HG03520 (cell line): Measurements from ENCODE around the gene MIS12.

Experiments
- ATAC-seq: cut with Tn5 transposase; IDR thresholded peaks from one replicate; pipeline ENCODE4 v1.9.1; 2021; ENCODE audit warnings: mild to moderate bottlenecking, moderate library complexity; ENCODE audit not compliant: unreplicated experiment

MIS12 gene

DNA sequence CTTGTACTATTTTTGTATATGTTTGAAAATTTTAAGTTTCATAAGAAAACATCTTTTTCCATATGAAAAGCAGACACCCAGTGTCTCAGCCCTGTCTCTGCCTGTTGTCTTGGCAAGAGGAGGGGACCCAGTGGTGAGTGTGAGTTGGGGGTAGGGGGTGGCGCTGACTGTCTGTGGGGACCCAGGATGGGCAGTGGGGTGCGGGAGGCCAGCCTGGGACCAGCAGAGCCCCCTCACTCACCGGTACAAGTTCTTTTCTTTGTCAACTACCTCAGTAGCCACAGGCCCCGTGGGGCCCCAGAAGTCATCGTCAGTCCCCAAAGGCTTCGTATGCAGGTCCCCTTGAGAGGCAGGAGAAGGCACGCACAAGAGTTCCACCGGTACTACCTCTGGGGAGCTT, 46.2 kb downstream of the MIS12 start:
- ATAC-seq = no peak

DNA sequence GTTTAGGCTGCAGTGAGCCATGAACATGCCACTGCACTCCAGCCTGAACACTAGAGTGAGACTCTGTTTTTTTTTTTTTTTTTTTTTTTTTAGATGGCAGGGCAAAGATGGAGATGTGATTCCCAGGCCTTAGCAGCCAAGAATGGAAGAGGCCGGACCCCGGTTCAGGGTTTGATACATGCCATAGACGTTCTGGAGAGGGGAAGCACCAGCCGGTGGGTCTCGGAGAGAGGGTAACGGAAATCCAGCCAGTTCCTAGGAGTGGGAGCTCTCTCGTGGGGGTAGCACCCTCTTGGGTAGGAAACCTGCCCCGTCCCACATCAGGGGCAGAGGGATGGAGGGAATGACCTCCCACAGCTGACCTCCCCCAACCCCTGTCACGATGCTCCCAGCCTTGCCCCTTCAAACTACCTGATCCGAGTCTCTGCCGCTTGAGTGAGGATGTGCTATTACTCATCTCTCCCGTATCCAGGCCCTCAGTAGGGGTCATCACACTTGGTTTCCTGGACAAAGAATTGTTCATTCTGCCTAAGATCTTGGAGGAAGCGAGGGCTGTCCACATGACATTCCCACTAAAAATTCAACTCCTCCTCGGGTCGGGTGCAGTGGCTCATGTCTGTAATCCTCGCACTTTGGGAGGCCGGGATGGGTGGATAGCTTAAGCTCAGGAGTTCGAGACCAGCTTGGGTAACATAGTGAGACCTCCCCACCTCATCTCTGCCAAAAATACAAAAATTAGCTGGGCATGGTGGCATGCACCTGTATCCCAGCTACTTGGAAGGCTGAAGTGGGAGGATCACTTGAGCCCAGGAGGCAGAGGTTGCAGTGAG, 47.3 kb downstream of the MIS12 start:
- no peak for ATAC-seq

DNA sequence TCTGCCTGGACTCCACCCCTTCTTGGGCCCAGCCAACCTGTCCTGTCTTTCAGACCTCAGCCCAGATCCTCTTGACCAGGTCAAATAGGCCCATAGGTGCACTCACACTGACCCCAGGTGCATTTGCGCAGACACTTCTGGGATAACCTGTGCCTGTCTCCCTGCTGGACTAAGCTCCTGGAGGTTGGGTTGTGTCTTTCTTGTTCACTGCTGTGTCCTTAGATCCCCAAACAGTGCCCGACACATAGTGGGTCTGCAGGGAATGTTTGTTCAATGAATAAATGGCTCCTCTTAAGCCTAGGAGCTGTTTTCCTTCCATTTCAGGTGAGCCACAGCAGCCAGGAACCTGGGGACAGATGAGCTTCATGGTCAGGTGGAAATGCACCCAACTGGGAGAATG, 49.1 kb downstream of the MIS12 start:
- ATAC-seq = no peak

DNA sequence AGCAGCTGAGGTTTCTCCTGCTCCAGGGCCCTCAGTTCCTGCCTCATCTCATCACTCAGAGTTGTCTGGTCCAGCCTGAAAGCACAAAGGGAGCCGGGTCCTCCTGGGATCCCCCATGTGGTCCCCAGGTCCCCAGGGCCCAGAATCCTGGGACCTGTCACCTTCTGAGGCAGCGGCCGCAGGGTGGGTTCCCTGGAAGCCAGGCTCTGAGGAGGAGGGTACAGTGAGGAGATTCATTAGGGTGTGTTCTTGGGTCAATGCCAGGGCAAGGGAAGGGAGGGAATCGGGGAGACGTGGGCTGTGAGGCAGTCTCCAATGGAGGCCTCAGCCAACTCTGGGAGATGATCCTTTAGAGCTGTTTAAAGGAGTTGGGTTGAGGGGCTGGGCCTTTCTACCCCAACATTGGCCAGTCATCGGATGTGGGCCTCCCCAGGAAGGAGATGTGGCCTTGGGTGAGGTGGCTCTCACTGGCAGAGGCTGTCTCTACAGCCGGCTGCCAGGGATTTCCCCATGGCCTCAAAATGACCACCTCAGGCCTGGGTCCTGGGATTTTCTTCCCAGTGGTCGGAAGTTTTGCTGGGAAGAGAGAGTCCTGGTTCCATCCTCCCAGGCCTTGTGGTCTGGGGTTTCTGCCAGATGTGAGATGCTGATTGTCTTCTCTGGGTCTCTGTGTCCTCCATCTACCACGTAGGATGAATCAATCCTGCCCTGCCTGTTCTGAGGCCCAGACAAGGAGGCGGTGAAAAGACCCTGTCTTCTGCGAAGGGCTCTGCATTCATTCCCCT, 50.7 kb downstream of the MIS12 start:
- ATAC-seq = no peak

DNA sequence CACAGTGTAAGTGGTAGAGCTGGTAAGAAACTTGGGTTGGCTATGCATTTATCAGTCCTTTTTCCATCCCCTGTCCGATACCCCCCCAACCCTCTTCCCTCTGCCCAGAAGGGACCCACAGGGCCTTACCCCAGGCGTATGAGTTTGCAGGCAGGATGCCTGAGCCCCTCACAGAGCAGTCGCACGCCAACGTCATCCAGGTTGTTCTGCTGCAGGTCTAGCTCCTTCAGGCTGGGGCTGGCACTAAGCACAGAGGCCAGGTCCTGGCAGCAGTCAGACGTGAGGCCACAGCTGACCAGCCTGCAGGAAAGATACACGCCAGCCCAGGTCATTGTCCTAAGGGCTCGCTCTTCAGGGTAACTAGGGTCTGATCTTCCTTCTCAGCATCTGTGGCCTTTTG, 52.9 kb downstream of the MIS12 start:
- no peak for ATAC-seq

DNA sequence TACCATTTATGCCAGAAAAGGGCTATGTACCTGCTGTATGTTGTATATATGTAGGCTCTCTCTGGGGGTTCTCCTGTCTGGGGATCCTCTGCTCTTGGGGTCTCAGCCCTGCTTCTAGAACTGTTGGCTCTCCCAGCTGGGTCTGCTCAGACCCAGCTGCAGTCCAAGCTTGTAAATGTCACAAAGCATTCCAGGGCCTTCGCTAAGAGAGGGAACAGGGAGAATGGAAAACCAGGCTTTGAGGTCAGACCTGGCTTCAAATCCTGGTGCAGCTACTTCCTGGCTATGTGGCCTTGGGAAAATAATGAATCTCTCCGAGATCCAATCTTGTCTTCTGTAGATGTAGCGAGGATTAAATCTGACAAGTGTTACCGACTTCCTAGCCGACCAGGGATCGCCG, 54.0 kb downstream of the MIS12 start:
- ATAC-seq = no peak
